Activated naive CD4-positive, alpha-beta T cell treated with anti-CD3 and anti-CD28 coated beads, Interleukin-2, amount 50 U/mL, for 72 hours (primary cell): ENCODE data around the gene PRKG1. TPM values are rescaled to one million over a fixed set of nuclear protein-coding genes. Genes with fewer than 3 reads are reported as not detected.
"Not testable (repeated sequence)": the region's sequence is repeated elsewhere in the genome, so short reads cannot be mapped to it uniquely, and the experiment has no call there.

Source experiments
- ATAC-seq, 2 donors: fragments of 150-1000 bp; cut with Tn5 transposase; 2 replicates each; pipeline ENCODE4 v1.10.0; 2021; ENCODE audit warnings: mild to moderate bottlenecking in 2 of 2, moderate library complexity in 2 of 2
- DNase-seq, 2 donors: peaks; one replicate each; pipeline ENCODE4 v3.0.0; 2021 to 2022; ENCODE audit warnings: low spot score in 2 of 2
- H3K27ac Mint-ChIP-seq, 2 donors: one replicate each; pipeline ENCODE4 v1.8.0; 2022; ENCODE audit warnings: mild to moderate bottlenecking in 2 of 2, mixed read lengths in 2 of 2
- H3K36me3 Mint-ChIP-seq, 2 donors: one replicate each; pipeline ENCODE4 v1.8.0; 2022; ENCODE audit warnings: mixed read lengths in 2 of 2
- H3K9me3 Mint-ChIP-seq, 2 donors: one replicate each; pipeline ENCODE4 v1.8.0; 2022; ENCODE audit warnings: mixed read lengths in 2 of 2
- total RNA-seq, 2 donors: library from RNA; stranded (reverse); gene quantifications; one replicate each; pipeline ENCODE4 v1.2.3, GENCODE V29; 2022

PRKG1 gene
- total RNA-seq, 2 donors from 2014 or later = not detected

GRCh38 chr10:51406581-51406980 is 332.3 kb downstream of the PRKG1 start:
- Mint-ChIP-seq H3K27ac (no peak overlapping the region), H3K9me3 (no peaks in the 10 kb centered on the region), H3K36me3 (no peaks in the 10 kb centered on the region)
- no peak for DNase-seq
- no peak for ATAC-seq

- ATAC-seq = no peak
- Mint-ChIP-seq H3K27ac (no peak overlapping the region), H3K36me3 (no peaks in the 10 kb centered on the region), H3K9me3 (peaks cover 0 to 4% of the 10 kb centered on the region in 2 donors)
- no peak for DNase-seq
Observed at GRCh38 chr10:51416494-51416893, 342.2 kb downstream of the PRKG1 start.

- DNase-seq (no peak), ATAC-seq (no peak)
- peak overlapping the region in 1 of 2 donors; percentile 3 for H3K27ac Mint-ChIP-seq
- no peaks in the 10 kb centered on the region for H3K36me3 Mint-ChIP-seq
- H3K9me3 Mint-ChIP-seq = peaks cover 0 to 4% of the 10 kb centered on the region in 2 donors
Observed at GRCh38 chr10:51419196-51420093, 345.2 kb downstream of the PRKG1 start.

- DNase-seq = no peak
- no peak for ATAC-seq
- no peak overlapping the region for H3K27ac Mint-ChIP-seq
- H3K9me3 Mint-ChIP-seq = peaks cover 0 to 4% of the 10 kb centered on the region in 2 donors
- H3K36me3 Mint-ChIP-seq = no peaks in the 10 kb centered on the region
Observed at GRCh38 chr10:51421853-51422252, 347.6 kb downstream of the PRKG1 start.

GRCh38 chr10:51422311-51423120 is 348.2 kb downstream of the PRKG1 start:
- Mint-ChIP-seq H3K27ac (no peak overlapping the region), H3K9me3 (peaks cover 0 to 4% of the 10 kb centered on the region in 2 donors), H3K36me3 (no peaks in the 10 kb centered on the region)
- ATAC-seq = peak in 1 of 2 donors; percentile 33
- peak in 1 of 2 donors; percentile 20 for DNase-seq

GRCh38 chr10:51423121-51423452 is 348.8 kb downstream of the PRKG1 start:
- Mint-ChIP-seq H3K36me3 (no peaks in the 10 kb centered on the region), H3K9me3 (peaks cover 0 to 4% of the 10 kb centered on the region in 2 donors), H3K27ac (no peak overlapping the region)
- ATAC-seq (no peak), DNase-seq (no peak)

- Mint-ChIP-seq H3K27ac (no peak overlapping the region), H3K36me3 (no peaks in the 10 kb centered on the region), H3K9me3 (no peaks in the 10 kb centered on the region)
- no peak for ATAC-seq
- no peak for DNase-seq
Observed at GRCh38 chr10:51425431-51425830, 351.1 kb downstream of the PRKG1 start.

- no peak for ATAC-seq
- Mint-ChIP-seq H3K9me3 (no peaks in the 10 kb centered on the region), H3K36me3 (no peaks in the 10 kb centered on the region), H3K27ac (no peak overlapping the region)
- DNase-seq = no peak
Observed at GRCh38 chr10:51427758-51428157, 353.5 kb downstream of the PRKG1 start.

GRCh38 chr10:51430506-51430905 is 356.2 kb downstream of the PRKG1 start:
- H3K36me3 Mint-ChIP-seq = no peaks in the 10 kb centered on the region
- ATAC-seq (no peak), DNase-seq (no peak)
- H3K27ac Mint-ChIP-seq = no peak overlapping the region
- no peaks in the 10 kb centered on the region for H3K9me3 Mint-ChIP-seq

GRCh38 chr10:51433949-51434475 is 359.7 kb downstream of the PRKG1 start:
- H3K9me3 Mint-ChIP-seq = no peaks in the 10 kb centered on the region
- ATAC-seq = no peak
- H3K27ac Mint-ChIP-seq = no peak overlapping the region
- H3K36me3 Mint-ChIP-seq = no peaks in the 10 kb centered on the region
- DNase-seq = no peak

GRCh38 chr10:51436805-51437204 is 362.5 kb downstream of the PRKG1 start:
- ATAC-seq (no peak), DNase-seq (no peak)
- no peak overlapping the region for H3K27ac Mint-ChIP-seq
- H3K36me3 Mint-ChIP-seq = no peaks in the 10 kb centered on the region
- H3K9me3 Mint-ChIP-seq = no peaks in the 10 kb centered on the region

- no peak for DNase-seq
- H3K36me3 Mint-ChIP-seq = no peaks in the 10 kb centered on the region
- no peak for ATAC-seq
Observed at GRCh38 chr10:51439645-51440044, 365.4 kb downstream of the PRKG1 start.

GRCh38 chr10:51445588-51445987 is 371.3 kb downstream of the PRKG1 start:
- no peaks in the 10 kb centered on the region for H3K36me3 Mint-ChIP-seq
- H3K9me3 Mint-ChIP-seq = no peaks in the 10 kb centered on the region
- H3K27ac Mint-ChIP-seq = no peak overlapping the region
- ATAC-seq = no peak
- DNase-seq = no peak

More at GRCh38 chr10:51439645-51440044, 365.4 kb downstream of the PRKG1 start:
- Mint-ChIP-seq H3K27ac (no peak overlapping the region), H3K9me3 (no peaks in the 10 kb centered on the region)

- Mint-ChIP-seq H3K27ac (no peak overlapping the region), H3K36me3 (no peaks in the 10 kb centered on the region), H3K9me3 (peaks cover 0 to 4% of the 10 kb centered on the region in 2 donors)
- ATAC-seq (no peak), DNase-seq (no peak)
Observed at GRCh38 chr10:51447119-51447518, 372.8 kb downstream of the PRKG1 start.

- ATAC-seq, H3K27ac Mint-ChIP-seq, H3K36me3 Mint-ChIP-seq, DNase-seq: not testable (repeated sequence)
- H3K9me3 Mint-ChIP-seq = peaks cover 7 to 14% of the 10 kb centered on the region in 2 donors
Observed at GRCh38 chr10:51455762-51456161, 381.5 kb downstream of the PRKG1 start.

GRCh38 chr10:51459476-51459875 is 385.2 kb downstream of the PRKG1 start:
- peaks cover 6 to 7% of the 10 kb centered on the region in 2 donors for H3K9me3 Mint-ChIP-seq
- ATAC-seq (no peak), DNase-seq (no peak)
- no peak overlapping the region for H3K27ac Mint-ChIP-seq
- peaks cover 6% of the 10 kb centered on the region in 2 donors for H3K36me3 Mint-ChIP-seq
